GM23248 (cell line): ENCODE results near the gene ERCC3. TPM values are rescaled to one million over a fixed set of nuclear protein-coding genes. Genes with fewer than 3 reads are reported as not detected.

Source experiments
- DNase-seq: peaks from one replicate; pipeline ENCODE4 v3.0.0-alpha.2; 2015
- H2AFZ ChIP-seq: fragments of 200-600 bp; sonication (generic); 2 replicates; pipeline ENCODE4 v1.6.1; 2016; ENCODE audit warnings: antibody characterized with exemption
- H3F3A ChIP-seq: fragments of 200-600 bp; sonication (generic); 2 replicates; pipeline ENCODE4 v1.6.1; 2016; ENCODE audit warnings: mild to moderate bottlenecking, antibody characterized with exemption, mixed run types; ENCODE audit not compliant: insufficient read depth
- H3K27ac ChIP-seq: fragments of 200-600 bp; sonication (generic); 2 replicates; pipeline ENCODE4 v1.5.1; 2016; ENCODE audit warnings: mild to moderate bottlenecking
- H3K27me3 ChIP-seq: fragments of 200-600 bp; sonication (generic); replicated peaks from 2 replicates; pipeline ENCODE4 v1.6.1; 2016; ENCODE audit warnings: mild to moderate bottlenecking; ENCODE audit not compliant: insufficient read depth
- H3K36me3 ChIP-seq: fragments of 200-600 bp; sonication (generic); 2 replicates; pipeline ENCODE4 v1.6.1; 2016; ENCODE audit warnings: low read depth, mild to moderate bottlenecking
- H3K4me1 ChIP-seq: fragments of 200-600 bp; sonication (generic); 2 replicates; pipeline ENCODE4 v1.6.1; 2016; ENCODE audit warnings: mild to moderate bottlenecking; ENCODE audit not compliant: insufficient read depth
- H3K4me2 ChIP-seq: fragments of 200-600 bp; sonication (generic); one replicate; pipeline ENCODE4 v1.6.1; 2016; ENCODE audit warnings: mild to moderate bottlenecking; ENCODE audit not compliant: unreplicated experiment
- H3K4me3 ChIP-seq: fragments of 200-600 bp; sonication (generic); 2 replicates; pipeline ENCODE4 v1.5.1; 2016; ENCODE audit warnings: mild to moderate bottlenecking
- H3K79me2 ChIP-seq: fragments of 200-600 bp; sonication (generic); 2 replicates; pipeline ENCODE4 v1.6.1; 2016; ENCODE audit warnings: mild to moderate bottlenecking; ENCODE audit not compliant: insufficient read depth
- H3K9ac ChIP-seq: fragments of 200-600 bp; sonication (generic); 2 replicates; pipeline ENCODE4 v1.6.1; 2016; ENCODE audit warnings: mild to moderate bottlenecking
- H3K9me2 ChIP-seq: fragments of 200-600 bp; sonication (generic); 2 replicates; pipeline ENCODE4 v1.6.1; 2016; ENCODE audit warnings: mixed run types, mild to moderate bottlenecking, moderate library complexity; ENCODE audit not compliant: insufficient read depth
- H3K9me3 ChIP-seq: fragments of 200-600 bp; sonication (generic); one replicate; pipeline ENCODE4 v1.6.1; 2017; ENCODE audit warnings: low read depth
- H4K20me1 ChIP-seq: fragments of 200-600 bp; sonication (generic); 2 replicates; pipeline ENCODE4 v1.6.0; 2016; ENCODE audit not compliant: insufficient read depth
- EZH2 ChIP-seq: fragments of 200-600 bp; sonication (generic); IDR thresholded peaks from 2 replicates; pipeline ENCODE4 v1.6.1; 2018; ENCODE audit warnings: antibody characterized with exemption, mild to moderate bottlenecking; ENCODE audit not compliant: insufficient read depth, poor library complexity, severe bottlenecking
- EZH2phosphoT487 ChIP-seq: fragments of 200-600 bp; sonication (generic); IDR thresholded peaks from 2 replicates; pipeline ENCODE4 v1.6.1; 2018; ENCODE audit warnings: antibody characterized with exemption, moderate library complexity, mild to moderate bottlenecking, low read depth; ENCODE audit not compliant: insufficient read depth
- WGBS, 2 experiments: methylation state at CpG; one replicate each; pipeline ENCODE4 v1.1.6; 2015 to 2017; ENCODE audit warnings: low lambda C conversion rate in 2 of 2, low coverage in 1 of 2; ENCODE audit errors: missing lambda C conversion rate in 2 of 2; 5-methylcytosine and 5-hydroxymethylcytosine counted together
- in situ Hi-C: fragments of 300-500 bp; cut with MboI; formaldehyde crosslinking; loops from 2 replicates; pipeline ENCODE4 v1.15.0; 2020
- polyA plus RNA-seq: library from polyadenylated mRNA; unstranded; fragments of >200 nt; fragmentation: Nextera tagmentation; extraction: Ambion mirVana; gene quantifications from 2 replicates; pipeline ENCODE4 v1.2.1, GENCODE V29; 2016
- total RNA-seq: library from RNA; depleted of rRNA; stranded (reverse); fragments of >200 nt; shearing (Covaris generic); gene quantifications from 2 replicates; pipeline ENCODE4 v1.2.3, GENCODE V29; 2014

Gene ERCC3
- total and polyA plus RNA-seq, 2 experiments from 2014 or later: 41.8 to 42.9 TPM

- H3K36me3 ChIP-seq: peaks cover 7% of the 10 kb centered on the region; the same call in 1 of the 2 replicates
- H4K20me1 ChIP-seq: no peaks in the 10 kb centered on the region
- no peak overlapping the region for H3K4me2 ChIP-seq
- H3F3A ChIP-seq: peaks cover 10% of the 10 kb centered on the region; the same call in 1 of the 2 replicates
- no peak overlapping the region for H3K4me3 ChIP-seq
- TF ChIP-seq EZH2phosphoT487: no peak
- TF ChIP-seq EZH2: no peak
- H3K79me2 ChIP-seq: no peaks in the 10 kb centered on the region
- H3K27me3 ChIP-seq: no peaks in the 10 kb centered on the region
- in situ Hi-C loops: no loop called here
- no peak overlapping the region for H2AFZ ChIP-seq
- no peaks in the 10 kb centered on the region for H3K9me3 ChIP-seq
- DNase-seq: peak; percentile 40
- H3K27ac ChIP-seq: no peak overlapping the region
- H3K4me1 ChIP-seq: no peaks in the 10 kb centered on the region; the same call in 1 of the 2 replicates
- WGBS, 2 experiments: 86 to 100% methylated on average over 1 of the region's 1 CpG
- no peak overlapping the region for H3K9ac ChIP-seq
- H3K9me2 ChIP-seq: no peaks in the 10 kb centered on the region
These were observed 8.2 kb upstream of the ERCC3 start for GRCh38 chr2:127302168-127302567.

DNA sequence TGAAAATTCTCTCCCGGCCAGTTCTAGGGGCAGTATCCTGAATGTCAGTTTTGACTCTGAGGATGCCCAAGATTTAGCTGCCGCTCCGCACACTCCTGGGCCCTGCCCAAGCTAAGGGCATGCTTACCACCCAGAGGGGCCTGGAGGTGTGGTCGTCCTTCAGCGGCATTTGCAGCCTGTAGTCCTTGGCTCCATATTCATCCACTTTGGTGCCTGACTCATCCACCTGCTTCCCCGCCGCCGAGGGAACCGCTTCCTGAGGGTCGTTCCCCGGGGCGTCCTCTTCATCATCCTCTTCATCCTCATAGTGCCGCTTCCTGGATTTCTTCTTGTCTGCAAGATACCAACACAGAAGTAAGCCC lies 577 bp downstream of the ERCC3 start:
- in situ Hi-C loops: no loop called here
- peak; percentile 43 for DNase-seq

DNA sequence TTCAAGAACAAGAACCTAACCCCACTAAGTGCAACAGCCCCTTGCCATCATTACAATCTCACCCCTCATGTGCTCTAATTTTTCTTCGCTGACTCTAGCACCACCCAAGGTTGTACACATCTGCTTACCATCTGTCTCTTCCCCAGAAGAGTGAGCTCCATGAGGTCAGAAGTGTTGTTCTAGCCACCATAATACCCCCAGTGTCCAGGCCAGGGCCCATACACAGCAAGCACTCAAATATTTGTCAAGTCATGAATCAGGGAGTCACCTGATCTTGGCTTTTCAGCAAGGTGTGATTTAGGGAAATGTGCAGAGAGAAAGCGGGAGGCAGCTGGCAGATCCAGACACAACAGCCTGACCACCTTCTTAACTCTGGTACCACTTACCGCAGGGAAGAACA lies 5.7 kb downstream of the ERCC3 start:
- H3K27ac ChIP-seq: no peak overlapping the region
- no peak overlapping the region for H3K4me3 ChIP-seq
- H3K4me2 ChIP-seq: no peak overlapping the region
- no peak overlapping the region for H3K9ac ChIP-seq
- TF ChIP-seq EZH2phosphoT487 (no peak), EZH2 (no peak)
- H2AFZ ChIP-seq: no peak overlapping the region
- H3F3A ChIP-seq: no peaks in the 10 kb centered on the region
- DNase-seq: no peak
- H3K36me3 ChIP-seq: peaks cover 77% of the 10 kb centered on the region
- H4K20me1 ChIP-seq: no peaks in the 10 kb centered on the region
- no peaks in the 10 kb centered on the region for H3K27me3 ChIP-seq
- in situ Hi-C loops: no loop called here
- WGBS, 2 experiments: 84 to 93% methylated on average over 3 of the region's 3 CpGs
- H3K4me1 ChIP-seq: 0 out of 2 replicates have a peak, but pooled peaks cover 6% of the 10 kb centered on the region
- H3K9me2 ChIP-seq: no peaks in the 10 kb centered on the region
- H3K9me3 ChIP-seq: no peaks in the 10 kb centered on the region
- H3K79me2 ChIP-seq: peaks cover 43% of the 10 kb centered on the region

More for the DNA sequence above, 577 bp downstream of the ERCC3 start:
- Histone ChIP-seq H3F3A (0 out of 2 replicates have a peak, but pooled peaks cover 6% of the 10 kb centered on the region), H3K4me1 (0 out of 2 replicates have a peak, but pooled peaks cover 11% of the 10 kb centered on the region), H3K27me3 (no peaks in the 10 kb centered on the region), H3K4me3 (peak overlapping the region; percentile 86), H3K79me2 (peaks cover 32% of the 10 kb centered on the region), H3K4me2 (peak overlapping the region; percentile 74), H3K9me3 (no peaks in the 10 kb centered on the region), H3K9ac (peak overlapping the region; percentile 85), H2AFZ (peak overlapping the region; percentile 86), H3K27ac (no peak overlapping the region; the same call in 1 of the 2 replicates), H3K36me3 (peaks cover 27% of the 10 kb centered on the region), H3K9me2 (no peaks in the 10 kb centered on the region), H4K20me1 (no peaks in the 10 kb centered on the region)
- no peak for TF ChIP-seq EZH2phosphoT487
- WGBS, 2 experiments: 8 to 16% methylated on average over 13 of the region's 13 CpGs

DNA sequence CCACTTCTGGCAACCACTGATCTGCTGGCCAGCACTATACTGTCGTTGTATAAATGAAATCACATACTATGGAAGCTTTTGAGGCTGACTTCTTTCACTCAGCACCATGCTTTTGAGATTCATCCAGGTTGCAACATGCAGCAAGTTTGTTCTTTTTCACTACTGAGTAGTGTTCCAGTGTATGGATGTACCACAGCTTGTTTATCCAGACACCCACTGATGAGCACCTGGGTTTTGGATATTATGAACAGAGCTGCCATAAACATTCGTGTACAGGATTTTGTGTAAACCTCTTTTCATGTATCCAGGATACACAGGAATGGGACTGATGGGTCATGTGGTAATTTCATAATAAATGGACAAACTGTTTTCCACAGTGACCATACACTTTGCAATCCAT lies 10.7 kb downstream of the ERCC3 start:
- H3K9me2 ChIP-seq: no peaks in the 10 kb centered on the region
- H4K20me1 ChIP-seq: no peaks in the 10 kb centered on the region
- peaks cover 60% of the 10 kb centered on the region for H3K36me3 ChIP-seq
- no peak overlapping the region for H3K9ac ChIP-seq
- no peaks in the 10 kb centered on the region for H3K4me1 ChIP-seq
- TF ChIP-seq EZH2phosphoT487: no peak
- TF ChIP-seq EZH2: no peak
- WGBS, 2 experiments: 99 to 100% methylated on average over 2 of the region's 2 CpGs
- H2AFZ ChIP-seq: no peak overlapping the region
- H3K4me3 ChIP-seq: no peak overlapping the region
- H3K27me3 ChIP-seq: no peaks in the 10 kb centered on the region
- in situ Hi-C loops: no loop called here
- no peaks in the 10 kb centered on the region for H3F3A ChIP-seq
- no peak overlapping the region for H3K27ac ChIP-seq
- peaks cover 49% of the 10 kb centered on the region for H3K79me2 ChIP-seq
- DNase-seq: no peak
- no peak overlapping the region for H3K4me2 ChIP-seq
- H3K9me3 ChIP-seq: no peaks in the 10 kb centered on the region

DNA sequence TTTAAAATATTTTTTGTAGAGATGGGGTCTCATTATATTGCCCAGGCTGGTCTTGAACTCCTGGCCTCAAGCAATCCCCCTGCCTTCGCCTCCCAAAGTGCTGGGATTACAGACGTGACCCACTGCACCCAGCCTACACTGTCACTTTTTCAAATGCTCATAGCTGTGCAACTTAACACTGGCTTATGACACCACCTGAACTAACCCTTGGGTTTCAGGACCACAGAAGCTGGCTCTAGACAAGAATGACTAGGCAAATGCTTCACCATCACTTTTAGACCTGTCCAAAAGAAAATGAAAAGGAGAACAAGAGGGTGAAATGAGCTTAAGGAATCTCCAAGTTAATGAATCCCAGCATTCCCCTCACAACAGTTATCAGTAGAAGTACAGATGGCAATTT lies 13.3 kb downstream of the ERCC3 start:
- peaks cover 40% of the 10 kb centered on the region for H3K36me3 ChIP-seq
- peaks cover 51% of the 10 kb centered on the region for H3K79me2 ChIP-seq
- no peak overlapping the region for H3K27ac ChIP-seq
- H2AFZ ChIP-seq: no peak overlapping the region
- no peaks in the 10 kb centered on the region for H3K9me2 ChIP-seq
- no peak for DNase-seq
- WGBS, 2 experiments: 81% methylated on average over 2 of the region's 2 CpGs
- H4K20me1 ChIP-seq: no peaks in the 10 kb centered on the region
- H3K9me3 ChIP-seq: no peaks in the 10 kb centered on the region
- no peak overlapping the region for H3K9ac ChIP-seq
- TF ChIP-seq EZH2 (no peak), EZH2phosphoT487 (no peak)
- no peaks in the 10 kb centered on the region for H3K27me3 ChIP-seq
- in situ Hi-C loops: no loop called here
- no peak overlapping the region for H3K4me2 ChIP-seq
- H3F3A ChIP-seq: no peaks in the 10 kb centered on the region
- H3K4me3 ChIP-seq: no peak overlapping the region
- H3K4me1 ChIP-seq: no peaks in the 10 kb centered on the region
